Natural killer cell (primary cell): ENCODE data around the gene C17orf67. TPM values are rescaled to one million over a fixed set of nuclear protein-coding genes. Genes with fewer than 3 reads are reported as not detected.

ENCODE experiments used
- ATAC-seq, 3 donors: fragments of 150-1000 bp in 2 of 3; fragments of 200-7000 bp in 1 of 3; cut with Tn5 transposase; 1 replicate in 1 of 3; 2 replicates in 2 of 3; pipeline ENCODE4 v1.10.0; 2021; ENCODE audit warnings: mild to moderate bottlenecking in 2 of 3, moderate library complexity in 2 of 3
- DNase-seq, 2 donors: peaks; one replicate each; pipeline versions ENCODE4 v3.0.0 to v3.0.0-alpha.2; 2013 to 2021; ENCODE audit warnings: mixed read lengths in 1 of 2
- H3K27ac ChIP-seq: one replicate; pipeline ENCODE4 v1.5.1; 2013; ENCODE audit warnings: mild to moderate bottlenecking, low read length
- H3K27me3 ChIP-seq: one replicate; pipeline ENCODE4 v1.6.1; 2013; ENCODE audit warnings: low read length; ENCODE audit not compliant: control insufficient read depth, insufficient read depth
- H3K36me3 ChIP-seq: one replicate; pipeline ENCODE4 v1.6.1; 2013; ENCODE audit warnings: low read length; ENCODE audit not compliant: control insufficient read depth, insufficient read depth
- H3K4me1 ChIP-seq: one replicate; pipeline ENCODE4 v1.6.1; 2013; ENCODE audit warnings: low read length; ENCODE audit not compliant: control insufficient read depth, insufficient read depth
- H3K4me3 ChIP-seq: one replicate; pipeline ENCODE4 v1.5.1; 2013; ENCODE audit warnings: low read length
- H3K9me3 ChIP-seq: one replicate; pipeline ENCODE4 v1.6.1; 2013; ENCODE audit warnings: low read length; ENCODE audit not compliant: control insufficient read depth, insufficient read depth
- H3K27ac Mint-ChIP-seq, 2 donors: one replicate each; pipeline ENCODE4 v1.8.0; 2022; ENCODE audit warnings: mild to moderate bottlenecking in 2 of 2, mixed read lengths in 2 of 2, moderate library complexity in 1 of 2
- H3K27me3 Mint-ChIP-seq, 2 donors: one replicate each; pipeline ENCODE4 v1.8.0; 2022; ENCODE audit warnings: low read depth in 2 of 2, mixed read lengths in 2 of 2
- H3K36me3 Mint-ChIP-seq: one replicate; pipeline ENCODE4 v1.8.0; 2022; ENCODE audit warnings: mixed read lengths
- H3K4me1 Mint-ChIP-seq, 2 donors: one replicate each; pipeline ENCODE4 v1.8.0; 2022; ENCODE audit warnings: mixed read lengths in 2 of 2
- H3K4me3 Mint-ChIP-seq: one replicate; pipeline ENCODE4 v1.8.0; 2022; ENCODE audit warnings: mild to moderate bottlenecking, moderate library complexity, mixed read lengths
- H3K9me3 Mint-ChIP-seq, 2 donors: one replicate each; pipeline ENCODE4 v1.8.0; 2022; ENCODE audit warnings: mixed read lengths in 2 of 2
- WGBS: methylation state at CpG from one replicate; pipeline ENCODE4 v1.1.7; 2013; ENCODE audit warnings: missing lambda C conversion rate; ENCODE audit not compliant: insufficient coverage; 5-methylcytosine and 5-hydroxymethylcytosine counted together
- intact Hi-C: fragments of 100-400 bp; cut with micrococcal nuclease; formaldehyde crosslinking; loops from one replicate; pipeline ENCODE4 v1.14.2; 2022
- total RNA-seq, 4 donors: library from RNA; stranded (reverse); fragments of 120-200 nt in 1 of 4; gene quantifications; one replicate each; pipeline versions ENCODE4 v1.2.3 to v1.2.4, GENCODE V29; 2013 to 2022
- TF ChIP-seq, protein P1 (sequence below): fragments of 200-600 bp; IDR thresholded peaks from one replicate; pipeline ENCODE4 v1.8.0; 2022; ENCODE audit warnings: antibody characterized with exemption

The C17orf67 gene
- total RNA-seq, 3 donors from 2014 or later (not counting 1 experiment from before 2014, with no cell fraction given), result 3.4 to 4.8 (median 3.5) TPM

GRCh38 chr17:56815711-56816110 is 18.0 kb downstream of the C17orf67 start:
- Mint-ChIP-seq H3K9me3 (no peaks in the 10 kb centered on the region), H3K27ac (no peak overlapping the region), H3K4me1 (peaks cover 0 to 6% of the 10 kb centered on the region in 2 donors), H3K36me3 (no peaks in the 10 kb centered on the region), H3K4me3 (no peak overlapping the region), H3K27me3 (peaks cover 0 to 3% of the 10 kb centered on the region in 2 donors)
- TF ChIP-seq, protein P1, sequence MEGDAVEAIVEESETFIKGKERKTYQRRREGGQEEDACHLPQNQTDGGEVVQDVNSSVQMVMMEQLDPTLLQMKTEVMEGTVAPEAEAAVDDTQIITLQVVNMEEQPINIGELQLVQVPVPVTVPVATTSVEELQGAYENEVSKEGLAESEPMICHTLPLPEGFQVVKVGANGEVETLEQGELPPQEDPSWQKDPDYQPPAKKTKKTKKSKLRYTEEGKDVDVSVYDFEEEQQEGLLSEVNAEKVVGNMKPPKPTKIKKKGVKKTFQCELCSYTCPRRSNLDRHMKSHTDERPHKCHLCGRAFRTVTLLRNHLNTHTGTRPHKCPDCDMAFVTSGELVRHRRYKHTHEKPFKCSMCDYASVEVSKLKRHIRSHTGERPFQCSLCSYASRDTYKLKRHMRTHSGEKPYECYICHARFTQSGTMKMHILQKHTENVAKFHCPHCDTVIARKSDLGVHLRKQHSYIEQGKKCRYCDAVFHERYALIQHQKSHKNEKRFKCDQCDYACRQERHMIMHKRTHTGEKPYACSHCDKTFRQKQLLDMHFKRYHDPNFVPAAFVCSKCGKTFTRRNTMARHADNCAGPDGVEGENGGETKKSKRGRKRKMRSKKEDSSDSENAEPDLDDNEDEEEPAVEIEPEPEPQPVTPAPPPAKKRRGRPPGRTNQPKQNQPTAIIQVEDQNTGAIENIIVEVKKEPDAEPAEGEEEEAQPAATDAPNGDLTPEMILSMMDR, result no peak
- no peaks in the 10 kb centered on the region for H3K9me3 ChIP-seq
- peaks cover 4% of the 10 kb centered on the region for H3K4me1 ChIP-seq
- DNase-seq (no peak), ATAC-seq (no peak)
- H3K36me3 ChIP-seq, result no peaks in the 10 kb centered on the region
- H3K4me3 ChIP-seq, result no peak overlapping the region
- intact Hi-C loops, result no loop called here
- no peaks in the 10 kb centered on the region for H3K27me3 ChIP-seq
- 88% methylated on average over 6 of the region's 6 CpGs for WGBS
- H3K27ac ChIP-seq, result no peak overlapping the region

DNA sequence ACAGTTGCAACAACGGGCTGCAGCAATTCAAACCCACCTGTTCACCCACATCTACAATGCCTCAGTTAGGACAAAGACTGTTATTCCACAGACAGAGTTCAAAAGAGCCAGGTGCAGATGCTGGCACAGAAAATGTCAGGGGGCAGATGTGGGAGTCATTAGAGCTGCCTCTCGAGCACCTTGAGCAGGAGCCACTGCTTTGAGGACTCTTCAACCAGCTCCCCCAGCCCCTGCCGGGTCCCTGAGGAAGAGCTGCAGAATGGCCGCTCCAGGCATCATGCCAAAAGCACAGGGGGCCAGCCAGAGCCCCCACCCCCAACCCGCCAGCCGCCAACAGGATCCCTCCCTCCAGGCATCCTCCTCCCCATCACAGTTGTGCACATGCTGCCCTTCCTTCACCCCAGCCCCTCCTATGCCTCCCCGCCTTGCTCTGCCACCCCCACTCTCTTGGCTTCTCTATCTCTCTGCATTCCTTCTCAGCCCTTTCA is 20.8 kb downstream of the C17orf67 start:
- Histone ChIP-seq H3K9me3 (no peaks in the 10 kb centered on the region), H3K4me3 (no peak overlapping the region), H3K27ac (no peak overlapping the region), H3K27me3 (no peaks in the 10 kb centered on the region), H3K4me1 (no peaks in the 10 kb centered on the region), H3K36me3 (no peaks in the 10 kb centered on the region)
- peaks cover 0 to 3% of the 10 kb centered on the region in 2 donors for H3K27me3 Mint-ChIP-seq
- H3K9me3 Mint-ChIP-seq, result no peaks in the 10 kb centered on the region
- 71% methylated on average over 7 of the region's 7 CpGs for WGBS
- ATAC-seq, result no peak
- no peak overlapping the region for H3K27ac Mint-ChIP-seq
- H3K36me3 Mint-ChIP-seq, result no peaks in the 10 kb centered on the region
- no peak overlapping the region for H3K4me3 Mint-ChIP-seq
- TF ChIP-seq, protein P1, result no peak
- intact Hi-C loops, result no loop called here
- no peaks in the 10 kb centered on the region for H3K4me1 Mint-ChIP-seq
- DNase-seq, result no peak

DNA sequence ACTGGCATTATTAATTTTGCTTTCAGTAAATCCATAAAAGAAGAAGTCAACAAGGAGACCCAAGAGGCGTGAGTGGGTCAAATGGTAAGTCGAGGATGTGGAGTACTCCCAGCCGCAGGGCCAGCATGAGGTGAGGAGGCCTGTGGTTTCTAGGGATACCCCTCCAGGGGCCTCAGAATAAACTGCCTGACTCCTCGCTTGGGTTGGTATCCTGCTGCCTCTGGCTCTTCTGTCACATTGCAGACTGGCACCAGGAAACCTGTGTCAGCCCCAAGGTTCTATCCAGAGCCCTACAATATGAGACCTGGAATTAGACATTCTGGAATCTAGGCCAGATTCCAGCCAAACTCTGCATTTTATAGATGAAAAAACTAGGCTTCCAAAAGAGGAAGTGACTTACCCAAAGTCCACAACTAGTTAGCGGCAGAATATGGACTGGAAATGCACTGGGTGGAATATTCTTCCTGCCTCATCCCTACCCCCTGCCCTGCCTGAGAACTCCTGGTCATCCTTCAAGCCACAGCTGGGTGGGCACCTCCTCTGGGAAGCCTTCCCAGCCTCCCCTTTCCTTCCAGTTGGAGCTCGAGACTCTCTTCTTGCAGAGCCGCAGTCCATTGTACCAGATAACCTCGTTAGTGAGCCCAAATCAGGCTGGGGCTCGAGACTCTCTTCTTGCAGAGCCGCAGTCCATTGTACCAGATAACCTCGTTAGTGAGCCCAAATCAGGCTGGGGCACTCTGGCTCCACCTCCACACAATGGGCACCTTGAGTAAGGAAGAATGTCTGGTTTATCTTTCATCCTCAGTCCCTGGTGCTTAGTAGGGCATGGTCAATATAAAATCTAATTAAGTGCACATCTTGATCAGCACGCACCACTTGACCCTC is 22.6 kb downstream of the C17orf67 start:
- no peak for DNase-seq
- no peak overlapping the region for H3K27ac Mint-ChIP-seq
- intact Hi-C loops, result no loop called here
- no peaks in the 10 kb centered on the region for H3K4me1 ChIP-seq
- H3K27ac ChIP-seq, result no peak overlapping the region
- no peaks in the 10 kb centered on the region for H3K36me3 Mint-ChIP-seq
- TF ChIP-seq, protein P1, result no peak
- WGBS, result 82% methylated on average over 12 of the region's 12 CpGs
- H3K36me3 ChIP-seq, result no peaks in the 10 kb centered on the region
- H3K9me3 ChIP-seq, result no peaks in the 10 kb centered on the region
- H3K27me3 Mint-ChIP-seq, result peaks cover 0 to 3% of the 10 kb centered on the region in 2 donors
- ATAC-seq, result no peak
- no peaks in the 10 kb centered on the region for H3K27me3 ChIP-seq
- H3K9me3 Mint-ChIP-seq, result no peaks in the 10 kb centered on the region
- H3K4me3 ChIP-seq, result no peak overlapping the region
- H3K4me3 Mint-ChIP-seq, result no peak overlapping the region
- no peaks in the 10 kb centered on the region for H3K4me1 Mint-ChIP-seq
